Skeletal muscle tissue (tissue), 4 donors: ENCODE data around the gene TNIK. TPM values are rescaled to one million over a fixed set of nuclear protein-coding genes. Genes with fewer than 3 reads are reported as not detected.

Experiments
- H3K27ac ChIP-seq: one replicate; pipeline ENCODE4 v1.7.0; 2013; ENCODE audit warnings: mild to moderate bottlenecking, low read depth, low read length, inconsistent platforms
- H3K27me3 ChIP-seq, 3 donors: one replicate each; pipeline ENCODE4 v1.7.0; 2013; ENCODE audit warnings: low read length in 3 of 3; ENCODE audit not compliant: control insufficient read depth in 3 of 3, insufficient read depth in 3 of 3
- H3K36me3 ChIP-seq, 3 donors: one replicate each; pipeline ENCODE4 v1.7.0; 2013; ENCODE audit warnings: low read length in 3 of 3; ENCODE audit not compliant: control insufficient read depth in 3 of 3, insufficient read depth in 3 of 3
- H3K4me1 ChIP-seq, 3 donors: one replicate each; pipeline ENCODE4 v1.7.0; 2013; ENCODE audit warnings: low read length in 3 of 3, mild to moderate bottlenecking in 3 of 3; ENCODE audit not compliant: control insufficient read depth in 3 of 3, insufficient read depth in 3 of 3
- H3K4me3 ChIP-seq, 3 donors: one replicate each; pipeline ENCODE4 v1.7.0; 2013; ENCODE audit warnings: low read length in 3 of 3
- H3K9ac ChIP-seq, 3 donors: one replicate each; pipeline ENCODE4 v1.7.0; 2013; ENCODE audit warnings: low read length in 3 of 3, mild to moderate bottlenecking in 3 of 3, moderate library complexity in 2 of 3, low read depth in 1 of 3
- H3K9me3 ChIP-seq, 3 donors: one replicate each; pipeline ENCODE4 v1.7.0; 2013; ENCODE audit warnings: low read length in 3 of 3; ENCODE audit not compliant: control insufficient read depth in 3 of 3
- total RNA-seq: library from RNA; depleted of rRNA; stranded (reverse); fragments of >200 nt; gene quantifications from one replicate; pipeline ENCODE4 v1.2.3, GENCODE V29; 2014
- donor health status: Osteomylitis.

The TNIK gene
- total RNA-seq, 1 donor from 2014 or later, result 31.3 TPM

DNA sequence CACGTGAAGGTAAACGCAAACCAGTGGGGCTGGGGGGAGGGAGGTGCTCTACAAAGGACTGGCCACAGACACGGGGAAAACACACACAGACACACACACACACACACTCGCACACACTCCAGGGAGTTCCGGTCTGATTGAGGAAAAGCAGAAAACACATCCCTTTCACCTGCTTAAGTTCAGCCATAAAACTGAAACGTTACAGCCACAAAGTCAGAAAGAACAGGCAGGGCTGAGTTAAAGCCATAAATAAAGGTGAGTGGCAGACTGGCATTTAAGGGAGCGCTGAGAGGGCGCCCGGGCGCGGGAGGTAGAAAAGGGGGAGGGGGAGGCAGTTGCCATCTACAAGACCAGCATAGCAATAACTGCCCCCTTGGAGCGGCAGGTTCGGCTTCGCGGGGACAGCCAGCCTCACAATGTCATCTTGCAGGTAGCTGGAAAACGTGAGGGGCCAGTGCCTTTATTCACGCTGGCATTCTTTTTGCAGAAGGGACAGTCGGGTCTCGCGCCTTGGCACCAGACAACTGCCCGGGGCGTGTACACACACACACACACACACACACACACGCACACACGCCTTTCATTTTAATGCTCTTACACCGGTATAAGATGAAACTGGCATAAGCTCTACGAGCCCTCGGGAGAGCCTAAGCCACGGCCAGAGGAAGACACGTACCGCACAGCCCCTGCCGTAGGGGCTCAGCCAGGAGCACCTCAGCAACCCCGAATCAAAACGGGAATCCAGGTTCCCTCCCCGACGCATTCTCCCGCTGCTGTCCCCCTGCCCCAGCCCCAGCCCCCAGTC is 866 bp downstream of the TNIK start:
- H3K36me3 ChIP-seq, result no peaks in the 10 kb centered on the region
- H3K9me3 ChIP-seq, result no peaks in the 10 kb centered on the region
- peak overlapping the region; percentile 72 to 93 (median 82) for H3K4me3 ChIP-seq
- peaks cover 31 to 50% (median 39%) of the 10 kb centered on the region in 3 donors for H3K4me1 ChIP-seq
- peak overlapping the region; percentile 81 to 93 (median 93) for H3K9ac ChIP-seq
- no peaks in the 10 kb centered on the region for H3K27me3 ChIP-seq
- peak overlapping the region; percentile 79 for H3K27ac ChIP-seq

GRCh38 chr3:171458864-171459136 is 1.4 kb downstream of the TNIK start:
- Histone ChIP-seq H3K36me3 (no peaks in the 10 kb centered on the region), H3K4me3 (peak overlapping the region; percentile 72 to 93 (median 82)), H3K4me1 (peaks cover 31 to 50% (median 39%) of the 10 kb centered on the region in 3 donors), H3K9me3 (no peaks in the 10 kb centered on the region), H3K27me3 (no peaks in the 10 kb centered on the region), H3K9ac (peak overlapping the region; percentile 81 to 93 (median 93)), H3K27ac (peak overlapping the region; percentile 79)

- no peaks in the 10 kb centered on the region for H3K36me3 ChIP-seq
- peak overlapping the region; percentile 72 to 93 (median 82) for H3K4me3 ChIP-seq
- H3K27ac ChIP-seq, result peak overlapping the region; percentile 79
- H3K9ac ChIP-seq, result peak overlapping the region; percentile 81 to 93 (median 93)
- H3K27me3 ChIP-seq, result no peaks in the 10 kb centered on the region
- H3K4me1 ChIP-seq, result peaks cover 36 to 52% (median 39%) of the 10 kb centered on the region in 3 donors
- H3K9me3 ChIP-seq, result no peaks in the 10 kb centered on the region
Measured at GRCh38 chr3:171458071-171458863, 1.9 kb downstream of the TNIK start.

DNA sequence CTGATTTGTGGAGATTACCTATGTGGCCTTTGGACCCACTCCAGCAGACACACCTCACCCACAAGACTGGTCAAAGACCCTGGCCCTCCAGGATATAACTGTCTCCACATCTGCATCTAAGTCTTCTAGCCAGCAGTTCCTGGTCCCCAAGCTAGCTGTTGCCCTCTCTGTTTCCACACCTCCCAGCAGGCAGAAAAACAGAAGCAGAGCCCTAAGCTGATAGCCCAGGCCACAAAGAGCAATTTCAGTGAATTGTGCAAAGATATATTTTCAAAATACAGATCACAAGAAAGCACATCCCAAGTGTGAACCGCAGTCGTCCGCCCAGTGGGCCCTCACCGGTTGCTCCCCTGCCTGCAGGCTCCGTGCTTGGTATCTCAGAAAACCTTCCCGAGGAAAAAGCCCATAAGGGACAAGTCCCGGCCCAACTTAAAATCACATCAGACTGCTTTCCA is 2.6 kb downstream of the TNIK start:
- Histone ChIP-seq H3K27me3 (no peaks in the 10 kb centered on the region), H3K36me3 (no peaks in the 10 kb centered on the region), H3K4me1 (peaks cover 37 to 58% (median 39%) of the 10 kb centered on the region in 3 donors), H3K9me3 (no peaks in the 10 kb centered on the region), H3K4me3 (peak overlapping the region; percentile 72 to 93 (median 82)), H3K27ac (peak overlapping the region; percentile 79), H3K9ac (peak overlapping the region in 2 of 3 donors; percentile 36 to 71)

DNA sequence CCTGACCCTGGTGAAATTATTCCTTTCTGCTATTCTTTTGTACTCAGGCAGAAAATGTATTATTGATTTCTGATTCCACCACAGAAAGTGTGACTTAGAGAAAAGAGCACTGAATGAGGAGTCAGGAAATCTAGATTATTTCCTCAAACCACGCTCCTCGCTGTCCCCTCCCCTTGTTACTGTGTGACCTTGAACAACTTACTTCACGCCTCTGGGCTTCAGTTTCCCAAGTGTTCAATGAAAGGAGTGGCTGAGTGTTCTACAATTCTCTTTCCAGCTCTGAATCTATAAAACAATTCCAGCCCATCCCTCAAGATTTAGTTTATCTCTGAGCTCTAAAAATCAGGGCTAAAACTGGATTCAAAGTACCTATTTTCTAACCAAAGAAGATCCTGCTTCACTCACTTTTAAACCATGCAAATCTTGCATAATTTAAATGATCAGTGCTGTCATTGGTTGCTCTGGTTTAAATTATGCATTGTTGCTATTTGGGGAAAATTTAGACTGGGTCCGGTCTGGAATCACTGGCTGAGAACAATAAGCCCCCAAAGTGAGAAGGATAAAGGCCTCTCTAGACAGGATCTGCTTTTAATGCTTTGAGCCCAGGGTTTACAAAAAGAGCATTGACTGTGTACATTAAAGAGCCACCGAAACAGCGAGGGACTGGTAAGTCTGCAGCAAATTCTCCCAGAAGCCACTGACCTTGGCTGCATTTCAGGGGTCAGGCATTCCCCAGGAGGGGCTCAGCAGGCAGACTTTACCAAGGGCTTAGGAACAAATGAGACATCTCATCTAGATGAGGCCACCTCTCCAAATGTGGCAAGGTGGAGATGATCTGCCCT is 3.2 kb downstream of the TNIK start:
- Histone ChIP-seq H3K4me3 (peak overlapping the region in 2 of 3 donors; percentile 72 to 82), H3K9me3 (no peaks in the 10 kb centered on the region), H3K36me3 (no peaks in the 10 kb centered on the region), H3K27me3 (no peaks in the 10 kb centered on the region), H3K27ac (peak overlapping the region; percentile 79), H3K9ac (peak overlapping the region in 2 of 3 donors; percentile 36 to 71), H3K4me1 (peaks cover 40 to 64% (median 43%) of the 10 kb centered on the region in 3 donors)

GRCh38 chr3:171455603-171456550 is 4.3 kb downstream of the TNIK start:
- Histone ChIP-seq H3K4me3 (no peak overlapping the region), H3K27ac (no peak overlapping the region), H3K4me1 (peaks cover 34 to 56% (median 41%) of the 10 kb centered on the region in 3 donors)

GRCh38 chr3:171454041-171454440 is 6.2 kb downstream of the TNIK start:
- Histone ChIP-seq H3K27me3 (no peaks in the 10 kb centered on the region), H3K27ac (no peak overlapping the region), H3K9me3 (no peaks in the 10 kb centered on the region)

More at GRCh38 chr3:171455603-171456550, 4.3 kb downstream of the TNIK start:
- no peaks in the 10 kb centered on the region for H3K36me3 ChIP-seq
- H3K27me3 ChIP-seq, result no peaks in the 10 kb centered on the region
- H3K9me3 ChIP-seq, result no peaks in the 10 kb centered on the region
- H3K9ac ChIP-seq, result no peak overlapping the region

DNA sequence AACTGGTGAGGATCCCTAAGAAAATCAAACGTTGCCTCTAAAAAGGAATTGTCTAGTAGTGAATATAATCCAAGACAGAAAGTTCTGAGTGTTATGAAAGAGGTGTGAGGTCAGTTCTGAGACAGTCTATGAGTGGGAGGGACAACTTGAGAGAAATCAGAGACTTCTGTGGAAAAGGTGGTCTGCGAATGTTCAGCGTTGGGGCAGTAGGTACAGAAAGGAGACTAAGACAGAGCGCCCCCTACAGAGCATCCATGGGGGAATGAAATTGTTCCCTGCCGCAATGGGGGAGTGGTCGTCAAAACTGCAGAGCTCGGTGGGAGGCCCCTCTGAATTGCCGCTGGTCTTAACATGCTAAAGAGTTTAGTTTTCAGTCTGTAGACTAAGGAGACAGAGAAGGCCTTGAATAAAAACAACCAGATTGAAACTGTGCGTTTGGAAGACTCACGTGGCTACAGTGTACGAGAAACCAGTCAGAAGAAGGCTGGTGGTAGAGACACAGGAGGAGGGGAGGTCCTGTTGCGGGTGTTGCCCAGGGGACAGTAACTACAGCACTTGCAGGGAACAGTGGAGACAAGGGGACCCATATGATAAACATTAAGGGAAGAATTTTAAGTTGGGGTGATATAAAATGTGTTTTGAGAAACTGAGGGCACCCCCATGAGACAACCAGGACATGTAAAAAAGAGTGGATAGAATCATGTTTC is 6.9 kb downstream of the TNIK start:
- Histone ChIP-seq H3K27ac (no peak overlapping the region), H3K9me3 (no peaks in the 10 kb centered on the region), H3K27me3 (no peaks in the 10 kb centered on the region), H3K9ac (no peak overlapping the region), H3K36me3 (no peaks in the 10 kb centered on the region), H3K4me3 (no peak overlapping the region), H3K4me1 (peaks cover 30 to 43% (median 41%) of the 10 kb centered on the region in 3 donors)

More at GRCh38 chr3:171454041-171454440, 6.2 kb downstream of the TNIK start:
- H3K4me1 ChIP-seq, result peaks cover 37 to 46% (median 41%) of the 10 kb centered on the region in 3 donors
- no peaks in the 10 kb centered on the region for H3K36me3 ChIP-seq
- no peak overlapping the region for H3K9ac ChIP-seq
- no peak overlapping the region for H3K4me3 ChIP-seq
